ENCODE results near the gene FREY1.

Gene FREY1

GRCh38 chr11:45920531-45921477, 13.7 kb upstream of the FREY1 start:
- in situ Hi-C loops (cut with HindIII; ENCODE audit: low sequenced_read_pairs) = no loop called here
- no peak for DNase-seq (ENCODE audit: low read depth, low spot score)
- no peak overlapping the region for H3K4me3 ChIP-seq (ENCODE audit: low read depth, low read length)
- TF ChIP-seq CTCF (IDR thresholded peaks at IDR 0.05; ENCODE audit: low read depth, low read length) = no peak

- no peak for TF ChIP-seq CTCF (IDR thresholded peaks at IDR 0.05; ENCODE audit: low read depth, low read length)
- no peak overlapping the region for H3K4me3 ChIP-seq (ENCODE audit: low read depth, low read length)
- DNase-seq (ENCODE audit: low read depth, low spot score) = no peak
- in situ Hi-C loops (cut with HindIII; ENCODE audit: low sequenced_read_pairs) = no loop called here
These were observed 12.9 kb upstream of the FREY1 start for GRCh38 chr11:45919806-45920530.

- H3K4me3 ChIP-seq (ENCODE audit: low read depth, low read length) = peak overlapping the region; percentile 100
- no peak for TF ChIP-seq CTCF (IDR thresholded peaks at IDR 0.05; ENCODE audit: low read depth, low read length)
- in situ Hi-C loops (cut with HindIII; ENCODE audit: low sequenced_read_pairs) = no loop called here
- DNase-seq (ENCODE audit: low read depth, low spot score) = no peak
These were observed 12.0 kb upstream of the FREY1 start for GRCh38 chr11:45918962-45919675.

GRCh38 chr11:45918331-45918941, 11.4 kb upstream of the FREY1 start:
- no peak for TF ChIP-seq CTCF (IDR thresholded peaks at IDR 0.05; ENCODE audit: low read depth, low read length)
- H3K4me3 ChIP-seq (ENCODE audit: low read depth, low read length) = peak overlapping the region; percentile 100
- peak; percentile 64 for DNase-seq (ENCODE audit: low read depth, low spot score)
- in situ Hi-C loops (cut with HindIII; ENCODE audit: low sequenced_read_pairs) = no loop called here

- TF ChIP-seq CTCF (IDR thresholded peaks at IDR 0.05; ENCODE audit: low read depth, low read length) = no peak
- DNase-seq (ENCODE audit: low read depth, low spot score) = peak; percentile 100
- H3K4me3 ChIP-seq (ENCODE audit: low read depth, low read length) = peak within 1 kb of the TSS; percentile 100
- in situ Hi-C loops (cut with HindIII; ENCODE audit: low sequenced_read_pairs) = no loop called here
These were observed 10.7 kb upstream of the FREY1 start, which contains the start of gene PEX16 for GRCh38 chr11:45917623-45918330. PEX16 (minus strand) TSS chr11:45917877; CDS start chr11:45917811, 66 bp downstream.

Data from astrocyte of the spinal cord (primary cell).